Muscle of leg (tissue), 11 donors: ENCODE data around the gene STAMBPL1. TPM values are rescaled to one million over a fixed set of nuclear protein-coding genes. Genes with fewer than 3 reads are reported as not detected.

Experiments used
- DNase-seq: peaks from one replicate; pipeline ENCODE4 v3.0.0; 2013
- H3K27ac ChIP-seq: one replicate; pipeline ENCODE4 v1.5.1; 2013; ENCODE audit warnings: mild to moderate bottlenecking, low read length, control low read depth
- H3K27me3 ChIP-seq: one replicate; pipeline ENCODE4 v1.6.1; 2013; ENCODE audit warnings: low read length; ENCODE audit not compliant: control insufficient read depth, insufficient read depth
- H3K36me3 ChIP-seq: one replicate; pipeline ENCODE4 v1.6.1; 2013; ENCODE audit warnings: low read length; ENCODE audit not compliant: control insufficient read depth, insufficient read depth
- H3K4me1 ChIP-seq: one replicate; pipeline ENCODE4 v1.6.1; 2013; ENCODE audit warnings: low read length; ENCODE audit not compliant: control insufficient read depth, insufficient read depth
- H3K4me3 ChIP-seq: one replicate; pipeline ENCODE4 v1.5.1; 2013; ENCODE audit warnings: low read length, control low read depth
- H3K9me3 ChIP-seq: replicated peaks from 2 replicates; pipeline ENCODE4 v1.6.1; 2013; ENCODE audit warnings: low read depth, low read length; ENCODE audit not compliant: control insufficient read depth
- WGBS: methylation state at CpG from one replicate; pipeline ENCODE4 v1.1.5; 2013; ENCODE audit warnings: missing lambda C conversion rate; ENCODE audit not compliant: insufficient coverage; 5-methylcytosine and 5-hydroxymethylcytosine counted together
- polyA plus RNA-seq, 8 donors: library from polyadenylated mRNA; unstranded; fragments of 120-200 nt; gene quantifications; one replicate each; pipeline versions ENCODE4 v1.2.1 to v1.2.3, GENCODE V29; 2013; ENCODE audit warnings: inconsistent platforms in 1 of 8, low replicate concordance in 1 of 8; ENCODE audit not compliant: insufficient read length in 8 of 8, insufficient read depth in 1 of 8
- total RNA-seq: library from RNA; stranded (reverse); fragments of 120-200 nt; gene quantifications from one replicate; pipeline ENCODE4 v1.2.4, GENCODE V29; 2013

Gene STAMBPL1
- total and polyA plus RNA-seq, 9 donors = 5.2 to 10.3 (median 6.3) TPM

DNA sequence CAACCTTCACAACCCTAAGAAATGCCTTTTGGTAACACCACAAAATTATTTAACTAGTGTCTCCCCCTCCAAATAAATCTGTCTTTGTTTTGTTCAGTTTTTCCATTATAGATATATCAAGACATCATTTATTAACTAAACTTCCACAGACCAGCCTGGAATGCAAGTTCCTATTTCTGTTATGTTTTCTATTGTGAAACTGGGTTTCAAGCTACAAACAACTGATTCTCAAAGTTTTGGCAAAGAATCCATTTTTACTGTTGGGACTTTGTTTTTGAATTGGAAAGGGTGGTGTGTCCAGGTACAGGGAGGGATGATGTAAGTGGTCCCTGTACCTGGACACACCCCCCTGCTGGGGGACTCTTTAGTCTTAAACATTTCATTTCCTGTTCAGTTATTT lies 36.2 kb downstream of the STAMBPL1 start:
- Histone ChIP-seq H3K27me3 (no peaks in the 10 kb centered on the region), H3K27ac (no peak overlapping the region), H3K4me1 (peaks cover 8% of the 10 kb centered on the region), H3K36me3 (peaks cover 6% of the 10 kb centered on the region), H3K4me3 (no peak overlapping the region), H3K9me3 (no peaks in the 10 kb centered on the region)
- DNase-seq = no peak

DNA sequence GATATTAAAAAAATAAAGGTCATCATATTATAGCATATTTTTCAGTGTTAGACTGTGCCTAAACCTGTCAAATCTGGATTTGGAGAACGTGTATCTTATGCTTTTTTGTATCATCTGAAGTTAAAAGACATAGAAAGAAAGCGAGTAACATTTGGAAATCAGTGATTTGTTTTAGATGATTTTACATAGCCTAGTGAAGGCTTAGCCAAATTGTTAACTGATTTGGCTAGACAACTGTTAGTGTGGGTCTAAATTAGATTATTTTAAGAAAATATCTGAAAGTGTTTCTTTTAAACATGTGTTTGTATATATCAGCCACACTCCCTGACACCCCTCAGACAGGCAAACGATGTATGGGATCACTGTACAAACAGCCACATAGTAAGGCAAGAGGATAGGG lies 36.9 kb downstream of the STAMBPL1 start:
- Histone ChIP-seq H3K4me3 (no peak overlapping the region), H3K27me3 (no peaks in the 10 kb centered on the region), H3K4me1 (peaks cover 9% of the 10 kb centered on the region), H3K27ac (no peak overlapping the region), H3K9me3 (no peaks in the 10 kb centered on the region), H3K36me3 (peaks cover 6% of the 10 kb centered on the region)
- no peak for DNase-seq
- 100% methylated on average over 1 of the region's 3 CpGs for WGBS

DNA sequence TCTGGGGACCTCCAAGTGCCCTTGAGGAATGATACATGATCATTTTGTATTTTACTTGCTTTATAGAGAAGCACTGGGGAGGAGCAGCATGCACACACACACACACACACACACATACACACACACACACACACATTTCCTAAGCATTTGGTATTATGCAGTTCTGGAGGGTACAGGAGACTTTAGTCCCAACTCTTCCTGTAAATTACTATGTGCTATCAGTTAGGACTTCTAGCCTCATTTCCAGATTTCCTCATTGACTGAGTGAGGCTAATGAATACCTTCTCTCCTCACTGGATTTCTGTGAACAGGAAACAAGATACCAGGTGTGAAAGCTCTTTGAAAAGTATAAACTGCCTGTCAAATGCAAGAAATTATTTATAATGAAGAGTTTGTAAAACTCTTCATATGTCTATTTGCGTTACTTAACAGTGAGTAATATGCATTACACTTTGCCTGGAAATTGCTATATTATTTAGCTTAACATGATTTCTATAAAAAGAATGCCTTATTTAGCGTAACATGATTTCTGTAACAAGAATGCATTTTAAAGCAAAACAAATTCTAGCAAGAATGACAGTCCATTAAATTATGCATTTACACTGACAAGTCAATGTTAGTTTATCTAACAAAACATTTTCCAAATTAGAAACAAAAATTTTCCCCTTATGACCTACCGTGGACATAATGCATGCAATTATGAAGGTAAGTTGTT lies 38.3 kb downstream of the STAMBPL1 start:
- H3K4me1 ChIP-seq = peaks cover 5% of the 10 kb centered on the region
- no peak for DNase-seq
- peaks cover 6% of the 10 kb centered on the region for H3K36me3 ChIP-seq
- H3K27me3 ChIP-seq = no peaks in the 10 kb centered on the region
- no peak overlapping the region for H3K4me3 ChIP-seq
- no peaks in the 10 kb centered on the region for H3K9me3 ChIP-seq
- WGBS = no CpG with 5 or more reads among the region's 3 CpGs
- no peak overlapping the region for H3K27ac ChIP-seq

DNA sequence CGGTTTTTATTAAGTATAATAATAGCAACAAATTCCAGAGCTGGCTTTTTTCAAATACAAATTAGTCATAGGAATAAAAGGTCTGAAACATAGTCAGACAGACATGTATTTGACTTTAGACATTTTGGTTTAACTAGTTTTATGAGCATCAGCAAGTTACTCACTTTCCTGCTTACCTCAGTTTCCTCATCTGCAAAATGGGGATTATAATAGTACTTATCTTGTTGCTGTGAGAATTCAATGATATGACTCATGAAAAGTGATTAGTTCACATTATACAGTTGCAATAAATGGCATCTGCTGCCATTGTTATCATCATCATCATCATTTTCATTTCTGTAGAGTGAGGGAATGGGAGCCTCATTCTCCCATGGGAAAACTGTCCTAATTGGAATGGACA lies 39.0 kb downstream of the STAMBPL1 start:
- Histone ChIP-seq H3K9me3 (no peaks in the 10 kb centered on the region), H3K36me3 (peaks cover 6% of the 10 kb centered on the region), H3K27me3 (no peaks in the 10 kb centered on the region), H3K4me3 (no peak overlapping the region), H3K27ac (no peak overlapping the region), H3K4me1 (peaks cover 5% of the 10 kb centered on the region)
- no peak for DNase-seq
- WGBS = no CpG with 5 or more reads among the region's 1 CpG

DNA sequence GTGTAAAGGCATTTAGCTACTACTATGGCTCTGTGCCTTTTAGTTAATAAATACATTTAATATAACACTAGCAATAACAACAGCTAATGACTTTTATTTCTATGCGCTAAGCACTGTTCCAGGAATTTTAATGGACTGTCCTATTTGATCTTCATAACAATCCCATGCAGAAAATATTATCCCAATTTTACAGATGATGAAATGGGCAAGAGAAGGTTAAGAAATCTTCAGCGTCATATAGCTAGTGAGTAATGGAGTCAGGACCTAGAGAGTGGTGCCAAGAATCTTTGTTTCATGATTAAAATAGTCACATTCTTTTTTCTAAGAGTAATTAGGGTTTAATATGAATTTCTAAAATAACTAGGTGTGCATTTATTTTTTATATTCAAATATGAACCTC lies 40.2 kb downstream of the STAMBPL1 start:
- H3K9me3 ChIP-seq = no peaks in the 10 kb centered on the region
- no peak overlapping the region for H3K27ac ChIP-seq
- DNase-seq = no peak
- H3K27me3 ChIP-seq = no peaks in the 10 kb centered on the region
- peaks cover 6% of the 10 kb centered on the region for H3K36me3 ChIP-seq
- peaks cover 5% of the 10 kb centered on the region for H3K4me1 ChIP-seq
- no CpG with 5 or more reads among the region's 2 CpGs for WGBS
- H3K4me3 ChIP-seq = no peak overlapping the region

DNA sequence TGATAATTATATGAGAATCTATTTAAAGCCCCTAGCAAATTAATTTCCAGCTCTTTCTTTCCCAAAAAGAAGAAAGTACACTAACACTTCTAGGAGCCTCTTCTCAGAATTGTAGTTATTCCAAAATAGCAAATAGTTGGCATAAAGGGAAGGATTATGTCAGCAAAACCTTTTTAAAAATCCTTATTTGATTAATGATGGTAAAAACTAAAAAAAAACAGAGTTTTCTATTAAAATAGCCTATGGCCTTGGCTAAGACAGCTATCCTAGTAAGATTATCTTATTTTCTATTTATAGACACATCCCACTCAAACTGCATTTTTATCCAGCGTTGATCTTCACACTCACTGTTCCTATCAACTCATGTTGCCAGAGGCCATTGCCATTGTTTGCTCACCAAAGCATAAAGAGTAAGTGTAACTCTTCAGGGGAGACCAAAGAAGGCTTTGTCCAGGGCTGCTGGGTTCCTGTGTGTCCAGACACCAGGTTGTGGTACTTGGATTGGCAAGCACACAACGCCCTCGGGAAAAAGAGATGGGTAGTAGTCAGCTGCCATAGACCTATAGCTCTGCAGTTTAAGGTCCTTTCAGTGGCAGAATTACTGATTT lies 41.0 kb downstream of the STAMBPL1 start:
- Histone ChIP-seq H3K9me3 (no peaks in the 10 kb centered on the region), H3K4me3 (no peak overlapping the region), H3K36me3 (peaks cover 4% of the 10 kb centered on the region), H3K4me1 (peaks cover 11% of the 10 kb centered on the region), H3K27me3 (no peaks in the 10 kb centered on the region), H3K27ac (peak overlapping the region; percentile 37)
- DNase-seq = peak; percentile 62
- WGBS = no CpG with 5 or more reads among the region's 3 CpGs

DNA sequence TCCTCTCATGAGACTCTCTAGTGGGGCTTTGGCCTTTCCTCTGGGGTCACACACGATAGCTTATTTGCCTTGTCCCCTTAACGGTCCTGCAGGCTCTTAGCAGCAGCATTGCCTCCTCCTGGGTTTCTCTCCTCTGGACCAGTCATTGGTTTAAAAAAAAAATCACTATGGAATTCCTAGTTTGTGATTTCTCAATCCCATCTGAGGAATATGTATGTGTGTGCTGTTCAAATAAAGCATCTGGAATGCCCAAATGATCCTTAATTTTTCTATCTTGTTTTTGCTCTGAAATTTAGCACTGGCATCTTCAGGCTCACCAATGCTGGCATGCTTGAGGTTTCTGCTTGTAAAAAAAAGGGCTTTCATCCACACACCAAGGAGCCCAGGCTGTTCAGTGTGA lies 42.0 kb downstream of the STAMBPL1 start:
- H3K9me3 ChIP-seq = no peaks in the 10 kb centered on the region
- no peaks in the 10 kb centered on the region for H3K27me3 ChIP-seq
- DNase-seq = no peak
- no CpG with 5 or more reads among the region's 2 CpGs for WGBS
- peaks cover 15% of the 10 kb centered on the region for H3K4me1 ChIP-seq
- H3K4me3 ChIP-seq = no peak overlapping the region
- peaks cover 4% of the 10 kb centered on the region for H3K36me3 ChIP-seq
- H3K27ac ChIP-seq = no peak overlapping the region

DNA sequence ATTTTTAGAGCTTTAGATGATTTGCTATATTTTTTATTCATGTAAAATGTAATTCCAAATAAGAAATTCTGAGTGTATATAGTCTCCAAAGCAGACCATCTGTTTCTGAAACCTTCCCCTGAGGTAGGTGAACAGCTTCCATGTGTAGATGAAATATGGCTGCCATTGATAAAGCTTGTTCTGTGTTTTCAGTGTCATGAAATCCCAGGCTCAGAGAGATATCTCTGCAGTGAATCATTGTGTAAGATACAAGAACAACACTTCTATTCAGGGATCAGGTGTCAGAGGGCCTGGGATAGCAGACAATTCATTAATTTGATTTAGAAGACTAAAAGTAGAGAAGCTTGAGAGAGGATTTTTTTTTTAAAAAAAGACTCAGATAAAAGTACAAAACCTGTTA lies 43.5 kb downstream of the STAMBPL1 start:
- no peaks in the 10 kb centered on the region for H3K27me3 ChIP-seq
- no peak overlapping the region for H3K27ac ChIP-seq
- no peak overlapping the region for H3K4me3 ChIP-seq
- no peaks in the 10 kb centered on the region for H3K36me3 ChIP-seq
- H3K9me3 ChIP-seq = no peaks in the 10 kb centered on the region
- peak; percentile 42 for DNase-seq
- peaks cover 19% of the 10 kb centered on the region for H3K4me1 ChIP-seq

DNA sequence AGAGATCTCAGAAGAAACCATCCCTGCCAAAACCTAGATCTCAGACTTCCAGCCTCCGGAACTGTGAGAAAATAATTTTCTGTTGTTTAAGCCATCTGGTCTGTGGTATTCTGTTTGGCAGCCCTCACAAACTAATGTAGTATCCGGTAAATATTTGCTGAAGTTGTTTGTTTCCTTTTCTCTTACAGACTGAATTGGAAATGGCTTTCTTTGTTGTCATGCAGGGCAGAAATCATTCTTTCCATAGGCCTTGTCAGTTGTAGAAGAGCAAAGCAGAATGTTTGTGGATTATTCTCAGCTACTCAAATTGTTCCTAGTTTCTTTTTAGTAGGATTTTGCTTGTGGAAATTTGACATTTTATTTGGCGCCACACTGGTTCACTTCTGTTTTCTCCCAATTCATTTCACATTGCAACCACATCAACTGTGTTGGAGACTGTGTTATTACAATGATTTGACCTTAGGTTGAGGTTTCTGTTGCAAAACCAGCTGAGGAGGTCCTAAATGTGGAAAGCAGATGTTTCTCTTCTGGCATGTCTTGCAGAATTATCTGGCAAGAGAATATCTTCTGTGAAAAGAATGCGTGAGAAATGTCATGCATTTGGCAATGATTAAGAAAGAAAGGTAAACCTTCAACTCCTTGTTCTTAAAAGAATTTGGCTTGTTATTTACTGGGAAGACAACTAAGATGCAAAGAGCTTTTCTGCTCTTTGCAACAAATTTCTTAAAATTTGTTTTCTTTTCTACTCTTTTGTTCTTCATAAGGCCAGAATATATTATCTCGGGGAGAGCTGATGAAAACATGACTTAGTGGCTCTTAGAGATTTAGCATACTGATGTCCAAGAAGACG lies 46.7 kb downstream of the STAMBPL1 start:
- no peaks in the 10 kb centered on the region for H3K9me3 ChIP-seq
- H3K4me1 ChIP-seq = peaks cover 14% of the 10 kb centered on the region
- peak overlapping the region; percentile 93 for H3K27ac ChIP-seq
- H3K36me3 ChIP-seq = no peaks in the 10 kb centered on the region
- peak; percentile 96 for DNase-seq
- WGBS = no CpG with 5 or more reads among the region's 6 CpGs
- no peaks in the 10 kb centered on the region for H3K27me3 ChIP-seq
- H3K4me3 ChIP-seq = no peak overlapping the region

DNA sequence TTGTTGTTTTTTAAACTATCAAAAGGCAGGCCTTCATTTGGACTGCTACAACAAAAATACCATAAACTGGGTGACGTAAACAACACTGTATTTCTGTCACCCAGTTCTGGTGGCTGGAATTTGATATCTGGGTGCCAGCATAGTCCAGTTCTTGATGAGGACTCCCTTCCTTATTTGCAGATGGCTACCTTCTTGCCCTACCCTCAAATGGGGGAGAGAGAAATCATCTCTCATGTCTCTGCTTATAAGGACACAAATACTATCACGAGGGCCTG lies 47.3 kb downstream of the STAMBPL1 start:
- no CpG with 5 or more reads among the region's 2 CpGs for WGBS
- no peaks in the 10 kb centered on the region for H3K36me3 ChIP-seq
- no peaks in the 10 kb centered on the region for H3K9me3 ChIP-seq
- H3K27me3 ChIP-seq = no peaks in the 10 kb centered on the region
- DNase-seq = no peak
- no peak overlapping the region for H3K4me3 ChIP-seq
- peaks cover 15% of the 10 kb centered on the region for H3K4me1 ChIP-seq
- peak overlapping the region; percentile 93 for H3K27ac ChIP-seq
